HepG2 (cell line): ENCODE data around the gene BCL2L11. TPM values are rescaled to one million over a fixed set of nuclear protein-coding genes. Genes with fewer than 3 reads are reported as not detected.
A peak's percentile ranks its signal among the peaks of the same experiment; 100 is the strongest.

Experiments
- ATF4 ChIP-seq, 2 experiments: fragments of 450-650 bp in 1 of 2; sonication (generic) in 1 of 2; formaldehyde crosslinking; IDR thresholded peaks; 2 replicates each; pipeline versions ENCODE4 v1.5.0 to v1.8.0; 2020 to 2022; ENCODE audit warnings: mild to moderate bottlenecking in 1 of 2, missing genetic modification reagents in 1 of 2
- GMEB1 ChIP-seq: sonication (generic); formaldehyde crosslinking; IDR thresholded peaks from 2 replicates; pipeline ENCODE4 v1.5.1; 2020; ENCODE audit warnings: missing genetic modification reagents, mild to moderate bottlenecking, borderline replicate concordance
- RXRB ChIP-seq: IDR thresholded peaks from 2 replicates; pipeline ENCODE4 v1.6.1; 2016; ENCODE audit warnings: borderline replicate concordance, missing genetic modification reagents, missing compliant biosample characterization
- SALL1 ChIP-seq: sonication (generic); formaldehyde crosslinking; IDR thresholded peaks from 2 replicates; pipeline ENCODE4 v1.8.0; 2022; ENCODE audit warnings: mild to moderate bottlenecking, missing genetic modification reagents
- TARDBP ChIP-seq: sonication (generic); formaldehyde crosslinking; IDR thresholded peaks from 2 replicates; pipeline ENCODE4 v1.8.0; 2022; ENCODE audit warnings: mild to moderate bottlenecking, missing genetic modification reagents
- TFAP4 ChIP-seq: sonication (generic); IDR thresholded peaks from 2 replicates; pipeline ENCODE4 v1.6.1; 2016; ENCODE audit warnings: low read depth, borderline replicate concordance
- TOPORS ChIP-seq: sonication (generic); formaldehyde crosslinking; IDR thresholded peaks from 2 replicates; pipeline ENCODE4 v1.8.0; 2023; ENCODE audit warnings: mild to moderate bottlenecking, missing genetic modification reagents
- ZBTB21 ChIP-seq: sonication (generic); formaldehyde crosslinking; IDR thresholded peaks from 2 replicates; pipeline ENCODE4 v1.4.0; 2020; ENCODE audit warnings: missing genetic modification reagents
- ZNF230 ChIP-seq: sonication (generic); formaldehyde crosslinking; IDR thresholded peaks from 2 replicates; pipeline ENCODE4 v1.4.0; 2020; ENCODE audit warnings: mild to moderate bottlenecking, missing genetic modification reagents
- ZNF432 ChIP-seq: sonication (generic); formaldehyde crosslinking; IDR thresholded peaks from 2 replicates; pipeline ENCODE4 v1.5.0; 2020; ENCODE audit warnings: missing genetic modification reagents, mild to moderate bottlenecking, borderline replicate concordance
- ZNF891 ChIP-seq: sonication (generic); formaldehyde crosslinking; IDR thresholded peaks from 2 replicates; pipeline ENCODE4 v1.5.0; 2020; ENCODE audit warnings: mild to moderate bottlenecking, missing genetic modification reagents
- ZSCAN29 ChIP-seq: sonication (generic); formaldehyde crosslinking; conservative IDR thresholded peaks from 2 replicates; pipeline ENCODE4 v1.4.0; 2020; ENCODE audit warnings: mild to moderate bottlenecking, missing genetic modification reagents
- polyA plus RNA-seq, 8 experiments: library from polyadenylated mRNA; depleted of rRNA in 3 of 8; stranded (reverse) in 7 of 8; unstranded in 1 of 8; fragments of >200 nt; fragmentation: Illumina TruSeq in 4 of 8; extraction: Trizol in 4 of 8; gene quantifications; 2 replicates each; pipeline versions ENCODE4 v1.2.1 to v1.2.3, GENCODE V29; 2011 to 2016; ENCODE audit warnings: low read depth in 4 of 8, missing spikeins in 1 of 8, mixed read lengths in 1 of 8; ENCODE audit not compliant: insufficient read depth in 1 of 8
- total RNA-seq, 5 experiments: library from RNA; depleted of rRNA; stranded (reverse); fragments of >200 nt; fragmentation: Illumina TruSeq; extraction: Trizol; gene quantifications; 2 replicates each; pipeline ENCODE4 v1.2.3, GENCODE V29; 2016; ENCODE audit warnings: low read depth in 1 of 5
- TF ChIP-seq, protein P1 (sequence below): sonication (generic); formaldehyde crosslinking; IDR thresholded peaks from 2 replicates; pipeline ENCODE4 v1.5.0; 2020; ENCODE audit warnings: missing genetic modification reagents, mild to moderate bottlenecking, borderline replicate concordance
- TF ChIP-seq, protein P2 (sequence below): sonication (generic); formaldehyde crosslinking; IDR thresholded peaks from 2 replicates; pipeline ENCODE4 v1.8.0; 2022; ENCODE audit warnings: missing genetic modification reagents, low read depth, mild to moderate bottlenecking, borderline replicate concordance
- TF ChIP-seq, protein P3 (sequence below): sonication (generic); formaldehyde crosslinking; IDR thresholded peaks from 2 replicates; pipeline ENCODE4 v1.4.0; 2020; ENCODE audit warnings: mild to moderate bottlenecking, missing genetic modification reagents, borderline replicate concordance
- TF ChIP-seq, protein P4 (sequence below): conservative IDR thresholded peaks from 2 replicates; pipeline ENCODE4 v1.6.1; 2018; ENCODE audit warnings: missing genetic modification reagents

BCL2L11 gene
- total and polyA plus RNA-seq, 2 of the 13 experiments (the other 11 are each of a cell fraction or from before 2014, with no cell fraction given): 6.1 to 9.7 TPM

DNA sequence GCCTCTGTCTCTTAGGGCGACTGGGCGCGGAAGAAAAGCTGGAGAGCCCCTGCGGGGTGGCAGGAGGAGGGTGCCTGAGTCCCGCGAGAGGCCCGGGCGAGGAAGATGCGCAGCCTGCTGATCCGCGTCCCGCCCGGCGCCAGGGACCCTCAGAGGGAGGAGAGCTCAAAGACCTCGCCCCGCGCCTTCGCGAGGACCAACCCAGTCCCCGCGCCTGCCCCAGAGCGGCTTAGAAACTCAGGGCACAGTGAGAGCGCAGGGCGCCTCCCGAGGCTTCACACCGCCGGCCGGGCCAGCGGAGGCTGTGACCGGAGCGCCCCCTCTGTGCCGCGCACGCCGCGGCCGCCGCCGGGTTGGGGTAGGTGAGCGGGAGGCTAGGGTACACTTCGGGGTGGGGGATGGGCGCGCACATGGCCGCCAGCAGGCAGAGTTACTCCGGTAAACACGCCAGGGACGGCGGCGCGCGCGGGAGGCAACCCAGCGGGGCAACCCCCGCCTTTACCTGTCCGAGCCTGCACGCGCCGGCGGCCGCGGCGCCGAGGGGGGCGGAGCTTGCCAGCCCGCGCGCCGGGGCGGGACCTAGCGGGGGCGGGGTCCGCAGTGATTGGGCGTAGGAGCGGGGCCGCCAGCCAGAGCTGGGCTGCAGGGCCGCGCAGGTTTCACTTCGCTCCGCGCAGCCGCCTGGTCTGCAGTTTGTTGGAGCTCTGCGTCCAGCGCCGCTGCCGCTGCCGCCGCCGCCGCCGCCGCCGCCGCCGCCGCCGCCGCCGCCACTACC lies at the start of gene BCL2L11 (continued):
- TF ChIP-seq ZNF432 (CRISPR knock-in tag): no peak
- TF ChIP-seq, protein P1, sequence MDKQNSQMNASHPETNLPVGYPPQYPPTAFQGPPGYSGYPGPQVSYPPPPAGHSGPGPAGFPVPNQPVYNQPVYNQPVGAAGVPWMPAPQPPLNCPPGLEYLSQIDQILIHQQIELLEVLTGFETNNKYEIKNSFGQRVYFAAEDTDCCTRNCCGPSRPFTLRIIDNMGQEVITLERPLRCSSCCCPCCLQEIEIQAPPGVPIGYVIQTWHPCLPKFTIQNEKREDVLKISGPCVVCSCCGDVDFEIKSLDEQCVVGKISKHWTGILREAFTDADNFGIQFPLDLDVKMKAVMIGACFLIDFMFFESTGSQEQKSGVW (CRISPR knock-in tag): no peak; the same call in 1 of the 2 replicates
- peak; percentile 89 for TF ChIP-seq GMEB1
- TF ChIP-seq TOPORS (CRISPR knock-in tag): peak; percentile 98
- no peak for TF ChIP-seq ZBTB21
- peak; percentile 86; the same call in 1 of the 2 replicates for TF ChIP-seq ZSCAN29 (CRISPR knock-in tag)
- TF ChIP-seq ZNF891 (CRISPR knock-in tag): peak; percentile 88
- TF ChIP-seq SALL1 (CRISPR knock-in tag): peak; percentile 95
- TF ChIP-seq, protein P2, sequence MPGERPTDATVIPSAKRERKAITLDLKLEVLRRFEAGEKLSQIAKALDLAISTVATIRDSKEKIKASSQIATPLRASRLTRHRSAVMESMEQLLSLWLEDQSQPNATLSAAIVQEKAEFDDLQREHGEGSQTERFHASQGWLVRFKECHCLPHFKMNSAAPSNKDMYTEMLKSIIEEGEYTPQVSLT (CRISPR knock-in tag): peak; percentile 77; the same call in 1 of the 2 replicates
- TF ChIP-seq, protein P3, sequence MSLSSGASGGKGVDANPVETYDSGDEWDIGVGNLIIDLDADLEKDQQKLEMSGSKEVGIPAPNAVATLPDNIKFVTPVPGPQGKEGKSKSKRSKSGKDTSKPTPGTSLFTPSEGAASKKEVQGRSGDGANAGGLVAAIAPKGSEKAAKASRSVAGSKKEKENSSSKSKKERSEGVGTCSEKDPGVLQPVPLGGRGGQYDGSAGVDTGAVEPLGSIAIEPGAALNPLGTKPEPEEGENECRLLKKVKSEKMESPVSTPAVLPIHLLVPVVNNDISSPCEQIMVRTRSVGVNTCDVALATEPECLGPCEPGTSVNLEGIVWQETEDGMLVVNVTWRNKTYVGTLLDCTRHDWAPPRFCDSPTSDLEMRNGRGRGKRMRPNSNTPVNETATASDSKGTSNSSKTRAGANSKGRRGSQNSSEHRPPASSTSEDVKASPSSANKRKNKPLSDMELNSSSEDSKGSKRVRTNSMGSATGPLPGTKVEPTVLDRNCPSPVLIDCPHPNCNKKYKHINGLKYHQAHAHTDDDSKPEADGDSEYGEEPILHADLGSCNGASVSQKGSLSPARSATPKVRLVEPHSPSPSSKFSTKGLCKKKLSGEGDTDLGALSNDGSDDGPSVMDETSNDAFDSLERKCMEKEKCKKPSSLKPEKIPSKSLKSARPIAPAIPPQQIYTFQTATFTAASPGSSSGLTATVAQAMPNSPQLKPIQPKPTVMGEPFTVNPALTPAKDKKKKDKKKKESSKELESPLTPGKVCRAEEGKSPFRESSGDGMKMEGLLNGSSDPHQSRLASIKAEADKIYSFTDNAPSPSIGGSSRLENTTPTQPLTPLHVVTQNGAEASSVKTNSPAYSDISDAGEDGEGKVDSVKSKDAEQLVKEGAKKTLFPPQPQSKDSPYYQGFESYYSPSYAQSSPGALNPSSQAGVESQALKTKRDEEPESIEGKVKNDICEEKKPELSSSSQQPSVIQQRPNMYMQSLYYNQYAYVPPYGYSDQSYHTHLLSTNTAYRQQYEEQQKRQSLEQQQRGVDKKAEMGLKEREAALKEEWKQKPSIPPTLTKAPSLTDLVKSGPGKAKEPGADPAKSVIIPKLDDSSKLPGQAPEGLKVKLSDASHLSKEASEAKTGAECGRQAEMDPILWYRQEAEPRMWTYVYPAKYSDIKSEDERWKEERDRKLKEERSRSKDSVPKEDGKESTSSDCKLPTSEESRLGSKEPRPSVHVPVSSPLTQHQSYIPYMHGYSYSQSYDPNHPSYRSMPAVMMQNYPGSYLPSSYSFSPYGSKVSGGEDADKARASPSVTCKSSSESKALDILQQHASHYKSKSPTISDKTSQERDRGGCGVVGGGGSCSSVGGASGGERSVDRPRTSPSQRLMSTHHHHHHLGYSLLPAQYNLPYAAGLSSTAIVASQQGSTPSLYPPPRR: peak; percentile 87
- peak; percentile 68; the same call in 1 of the 2 replicates for TF ChIP-seq TFAP4
- peak; percentile 82 for TF ChIP-seq RXRB
- peak; percentile 92 for TF ChIP-seq ZNF230
- peak; percentile 93 for TF ChIP-seq TARDBP (CRISPR knock-in tag)
- TF ChIP-seq ATF4 (CRISPR knock-in tag; IDR thresholded peaks at IDR 0.05): peak in 1 of 2 experiments; percentile 86; a peak in 2 of 4 replicates
- TF ChIP-seq, protein P4, sequence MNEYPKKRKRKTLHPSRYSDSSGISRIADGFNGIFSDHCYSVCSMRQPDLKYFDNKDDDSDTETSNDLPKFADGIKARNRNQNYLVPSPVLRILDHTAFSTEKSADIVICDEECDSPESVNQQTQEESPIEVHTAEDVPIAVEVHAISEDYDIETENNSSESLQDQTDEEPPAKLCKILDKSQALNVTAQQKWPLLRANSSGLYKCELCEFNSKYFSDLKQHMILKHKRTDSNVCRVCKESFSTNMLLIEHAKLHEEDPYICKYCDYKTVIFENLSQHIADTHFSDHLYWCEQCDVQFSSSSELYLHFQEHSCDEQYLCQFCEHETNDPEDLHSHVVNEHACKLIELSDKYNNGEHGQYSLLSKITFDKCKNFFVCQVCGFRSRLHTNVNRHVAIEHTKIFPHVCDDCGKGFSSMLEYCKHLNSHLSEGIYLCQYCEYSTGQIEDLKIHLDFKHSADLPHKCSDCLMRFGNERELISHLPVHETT (CRISPR knock-in tag): peak; percentile 96
